GM23338 (cell line): ENCODE results near the gene TEDC1. TPM values are rescaled to one million over a fixed set of nuclear protein-coding genes. Genes with fewer than 3 reads are reported as not detected.

Experiments
- ATAC-seq: fragments of 200-7000 bp; cut with Tn5 transposase; 3 replicates; pipeline ENCODE4 v1.9.1; 2020
- DNase-seq: peaks from one replicate; pipeline ENCODE4 v3.0.0-alpha.2; 2015; ENCODE audit warnings: low spot score
- H2AFZ ChIP-seq: fragments of 200-600 bp; sonication (generic); 2 replicates; pipeline ENCODE4 v1.8.0; 2016; ENCODE audit warnings: antibody characterized with exemption, mild to moderate bottlenecking, moderate library complexity
- H3F3A ChIP-seq: fragments of 200-600 bp; sonication (generic); replicated peaks from 2 replicates; pipeline ENCODE4 v1.8.0; 2017; ENCODE audit warnings: antibody characterized with exemption, mixed run types, low read depth
- H3K27ac ChIP-seq: fragments of 200-600 bp; sonication (generic); 2 replicates; pipeline ENCODE4 v1.6.1; 2016; ENCODE audit warnings: low read depth
- H3K27me3 ChIP-seq: fragments of 200-600 bp; sonication (generic); 2 replicates; pipeline ENCODE4 v1.8.0; 2016; ENCODE audit warnings: mild to moderate bottlenecking, mixed run types, moderate library complexity; ENCODE audit not compliant: insufficient read depth
- H3K36me3 ChIP-seq: fragments of 200-600 bp; sonication (generic); 2 replicates; pipeline ENCODE4 v1.8.0; 2016; ENCODE audit warnings: mild to moderate bottlenecking; ENCODE audit not compliant: insufficient read depth
- H3K4me1 ChIP-seq: fragments of 200-600 bp; sonication (generic); 2 replicates; pipeline ENCODE4 v1.8.0; 2016; ENCODE audit warnings: mild to moderate bottlenecking, moderate library complexity; ENCODE audit not compliant: insufficient read depth
- H3K4me2 ChIP-seq: fragments of 200-600 bp; sonication (generic); 2 replicates; pipeline ENCODE4 v1.7.1; 2017; ENCODE audit warnings: mixed run types
- H3K4me3 ChIP-seq: fragments of 200-600 bp; sonication (generic); 2 replicates; pipeline ENCODE4 v1.6.1; 2016; ENCODE audit warnings: mixed run types
- H3K79me2 ChIP-seq: fragments of 200-600 bp; sonication (generic); replicated peaks from 2 replicates; pipeline ENCODE4 v1.8.0; 2017; ENCODE audit warnings: mild to moderate bottlenecking; ENCODE audit not compliant: insufficient read depth
- H3K9me2 ChIP-seq: fragments of 200-600 bp; sonication (generic); 2 replicates; pipeline ENCODE4 v1.8.0; 2017; ENCODE audit not compliant: insufficient read depth
- H4K20me1 ChIP-seq: fragments of 200-600 bp; sonication (generic); replicated peaks from 2 replicates; pipeline ENCODE4 v1.8.0; 2017; ENCODE audit warnings: mild to moderate bottlenecking; ENCODE audit not compliant: insufficient read depth
- H3K27ac Mint-ChIP-seq: 2 replicates; pipeline ENCODE4 v1.8.0; 2020; ENCODE audit warnings: inconsistent platforms, mild to moderate bottlenecking, moderate library complexity, mixed read lengths
- H3K27me3 Mint-ChIP-seq: 3 replicates; pipeline ENCODE4 v1.8.0; 2022; ENCODE audit warnings: low read depth, mild to moderate bottlenecking, moderate library complexity, mixed read lengths, inconsistent platforms; ENCODE audit not compliant: insufficient read depth, poor library complexity
- H3K36me3 Mint-ChIP-seq: 3 replicates; pipeline ENCODE4 v1.8.0; 2021; ENCODE audit warnings: low read depth, mild to moderate bottlenecking, inconsistent platforms, moderate library complexity, mixed read lengths
- H3K4me1 Mint-ChIP-seq: 3 replicates; pipeline ENCODE4 v1.8.0; 2020; ENCODE audit warnings: mild to moderate bottlenecking, inconsistent platforms, mixed read lengths
- H3K4me3 Mint-ChIP-seq: 3 replicates; pipeline ENCODE4 v1.8.0; 2021; ENCODE audit warnings: moderate library complexity, mild to moderate bottlenecking, inconsistent platforms, mixed read lengths
- H3K9me3 Mint-ChIP-seq: 3 replicates; pipeline ENCODE4 v1.8.0; 2020; ENCODE audit warnings: moderate library complexity, mild to moderate bottlenecking, inconsistent platforms, mixed read lengths
- CREB1 ChIP-seq: fragments of 250-450 bp; sonication (Bioruptor Pico); IDR thresholded peaks from 2 replicates; pipeline ENCODE4 v1.5.0; 2020; ENCODE audit warnings: low read depth, mild to moderate bottlenecking, moderate library complexity
- EZH2phosphoT487 ChIP-seq: fragments of 200-600 bp; sonication (generic); IDR thresholded peaks from one replicate; pipeline ENCODE4 v1.8.1; 2018; ENCODE audit warnings: antibody characterized with exemption; ENCODE audit not compliant: unreplicated experiment
- JUNB ChIP-seq: IDR thresholded peaks from one replicate; pipeline ENCODE4 v1.6.1; 2016; ENCODE audit warnings: antibody characterized with exemption; ENCODE audit not compliant: unreplicated experiment
- NANOG ChIP-seq: IDR thresholded peaks from 2 replicates; pipeline ENCODE4 v1.6.1; 2016; ENCODE audit warnings: antibody characterized with exemption, borderline replicate concordance
- POLR2AphosphoS5 ChIP-seq: IDR thresholded peaks from 2 replicates; pipeline ENCODE4 v1.6.1; 2016; ENCODE audit warnings: antibody characterized with exemption, low read depth
- STAT1 ChIP-seq: IDR thresholded peaks from one replicate; pipeline ENCODE4 v1.6.1; 2016; ENCODE audit warnings: antibody characterized with exemption; ENCODE audit not compliant: unreplicated experiment
- ZNF331 ChIP-seq: fragments of 250-450 bp; sonication (Bioruptor Pico); IDR thresholded peaks from 2 replicates; pipeline ENCODE4 v1.5.0; 2020; ENCODE audit warnings: low read depth, mild to moderate bottlenecking, moderate library complexity
- polyA plus RNA-seq: library from polyadenylated mRNA; unstranded; fragments of >200 nt; fragmentation: Nextera tagmentation; extraction: Ambion mirVana; gene quantifications from 2 replicates; pipeline ENCODE4 v1.2.1, GENCODE V29; 2016
- total RNA-seq: library from RNA; depleted of rRNA; stranded (reverse); fragments of >200 nt; shearing (Covaris generic); gene quantifications from 2 replicates; pipeline ENCODE4 v1.2.3, GENCODE V29; 2014
- TF ChIP-seq, protein P1 (sequence below): fragments of 250-450 bp; sonication (Bioruptor Pico); IDR thresholded peaks from 2 replicates; pipeline ENCODE4 v1.5.0; 2020; ENCODE audit warnings: mild to moderate bottlenecking, moderate library complexity

TEDC1 gene
- total and polyA plus RNA-seq, 2 experiments from 2014 or later = 5.9 to 16.3 TPM

DNA sequence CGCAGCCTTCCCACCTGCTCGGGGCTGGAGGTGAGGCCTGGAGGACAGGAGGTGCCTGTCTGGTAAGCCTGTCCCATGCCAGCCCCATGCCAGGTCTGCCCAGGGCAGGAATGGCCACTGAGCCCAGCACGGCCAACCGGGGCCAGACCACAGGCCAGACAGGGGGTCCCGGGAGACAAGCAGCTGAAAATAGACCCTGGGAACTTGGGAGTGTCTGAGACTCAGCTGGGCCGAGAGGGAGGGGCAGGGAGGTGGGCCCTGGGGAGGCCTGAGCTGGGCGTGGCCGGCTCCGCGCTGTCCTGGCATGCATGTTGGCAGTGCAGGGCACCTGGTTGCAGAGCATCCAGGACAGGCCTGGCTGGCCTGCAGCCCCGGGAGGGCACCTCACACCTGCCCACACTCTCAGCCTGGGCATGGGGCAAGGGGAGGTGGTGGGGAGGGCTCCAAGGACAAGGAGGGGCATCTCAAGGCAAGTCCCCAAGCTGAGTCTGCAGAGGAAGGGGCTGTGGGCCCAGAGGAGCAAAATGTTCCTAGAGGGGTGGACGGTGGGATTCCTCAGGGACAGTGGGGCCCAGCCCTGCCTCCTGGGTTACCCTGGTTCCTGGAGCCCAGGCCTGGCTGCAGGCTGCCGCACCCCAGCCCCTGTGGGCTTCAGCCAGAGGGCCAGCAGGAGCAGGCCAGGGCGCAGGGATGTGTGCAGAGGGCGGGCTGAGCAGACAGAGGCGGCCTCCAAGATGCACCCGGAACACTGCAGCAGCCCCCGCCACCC lies 7.6 kb upstream of the TEDC1 start:
- H3K79me2 ChIP-seq = no peaks in the 10 kb centered on the region
- Mint-ChIP-seq H3K4me3 (no peak overlapping the region), H3K9me3 (no peaks in the 10 kb centered on the region), H3K4me1 (peaks cover 15% of the 10 kb centered on the region; the same call in 2 of the 3 replicates), H3K27ac (no peak overlapping the region), H3K36me3 (no peaks in the 10 kb centered on the region), H3K27me3 (peaks cover 74% of the 10 kb centered on the region)
- H3K36me3 ChIP-seq = no peaks in the 10 kb centered on the region
- H2AFZ ChIP-seq = no peak overlapping the region
- H3K27ac ChIP-seq = no peak overlapping the region
- TF ChIP-seq STAT1 = no peak
- TF ChIP-seq JUNB = no peak
- TF ChIP-seq CREB1 (CRISPR knock-in tag) = no peak
- TF ChIP-seq NANOG = no peak
- no peaks in the 10 kb centered on the region for H4K20me1 ChIP-seq
- ATAC-seq (no peak), DNase-seq (no peak)
- H3K27me3 ChIP-seq = peaks cover 94% of the 10 kb centered on the region
- peaks cover 8% of the 10 kb centered on the region; the same call in 1 of the 2 replicates for H3K4me1 ChIP-seq
- H3F3A ChIP-seq = no peaks in the 10 kb centered on the region
- no peaks in the 10 kb centered on the region for H3K9me2 ChIP-seq
- no peak overlapping the region for H3K4me3 ChIP-seq
- no peak overlapping the region for H3K4me2 ChIP-seq

DNA sequence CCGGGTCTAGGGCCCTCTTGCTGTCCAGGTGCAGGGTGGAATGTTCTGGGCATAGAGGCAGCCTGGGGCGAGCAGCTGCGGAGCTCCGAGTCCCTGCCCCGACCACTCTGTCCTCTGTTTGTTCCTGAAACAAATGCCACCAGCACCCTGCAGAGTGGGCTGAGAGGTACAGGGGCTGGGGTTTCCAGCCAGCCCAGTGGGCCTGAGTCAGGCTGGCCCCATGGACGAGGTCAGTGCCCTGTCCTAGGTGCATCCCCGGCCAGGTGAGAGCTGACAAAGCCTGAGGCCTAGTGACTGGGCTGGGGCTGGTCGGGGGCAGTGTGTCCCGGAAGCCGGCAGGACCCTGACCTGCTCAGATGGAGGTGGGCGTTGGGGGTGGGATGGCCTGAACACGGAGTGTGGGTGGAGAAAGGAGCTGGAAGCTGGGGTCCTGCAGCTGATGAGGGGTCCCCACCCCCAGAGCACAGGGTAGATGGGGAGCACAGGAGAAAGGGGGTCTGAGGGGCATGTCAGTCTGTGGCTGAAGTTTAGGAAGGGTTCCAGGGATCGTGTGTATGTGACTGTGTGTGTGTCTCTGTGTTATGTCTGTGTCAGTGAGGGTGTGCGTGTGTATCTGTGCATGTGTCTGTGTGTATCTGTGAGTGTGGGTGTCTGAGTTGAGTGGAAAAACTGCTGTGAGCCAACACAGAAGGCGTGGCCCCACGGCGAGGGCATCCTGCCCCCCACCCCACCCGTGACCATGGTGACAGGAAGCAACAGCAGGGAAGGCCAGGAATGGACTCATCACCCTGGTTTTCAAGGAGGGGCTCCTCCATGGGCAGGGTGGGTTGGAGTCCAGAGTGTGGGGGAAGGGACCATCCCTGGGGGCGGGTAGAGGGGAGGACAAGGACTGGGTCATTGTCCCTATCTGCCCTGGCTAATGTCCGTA lies 6.7 kb upstream of the TEDC1 start:
- Histone ChIP-seq H3F3A (no peaks in the 10 kb centered on the region), H3K27ac (no peak overlapping the region), H2AFZ (no peak overlapping the region), H3K79me2 (no peaks in the 10 kb centered on the region), H3K4me1 (peaks cover 9% of the 10 kb centered on the region; the same call in 1 of the 2 replicates), H3K4me3 (no peak overlapping the region), H4K20me1 (no peaks in the 10 kb centered on the region), H3K27me3 (peaks cover 94% of the 10 kb centered on the region), H3K36me3 (no peaks in the 10 kb centered on the region), H3K4me2 (no peak overlapping the region), H3K9me2 (no peaks in the 10 kb centered on the region)
- Mint-ChIP-seq H3K4me3 (no peak overlapping the region; the same call in 2 of the 3 replicates), H3K27ac (no peak overlapping the region), H3K4me1 (peaks cover 16% of the 10 kb centered on the region; the same call in 2 of the 3 replicates), H3K36me3 (no peaks in the 10 kb centered on the region), H3K27me3 (peaks cover 74% of the 10 kb centered on the region), H3K9me3 (no peaks in the 10 kb centered on the region)
- ATAC-seq (no peak), DNase-seq (no peak)
- TF ChIP-seq ZNF331 = no peak
- TF ChIP-seq POLR2AphosphoS5 = no peak

DNA sequence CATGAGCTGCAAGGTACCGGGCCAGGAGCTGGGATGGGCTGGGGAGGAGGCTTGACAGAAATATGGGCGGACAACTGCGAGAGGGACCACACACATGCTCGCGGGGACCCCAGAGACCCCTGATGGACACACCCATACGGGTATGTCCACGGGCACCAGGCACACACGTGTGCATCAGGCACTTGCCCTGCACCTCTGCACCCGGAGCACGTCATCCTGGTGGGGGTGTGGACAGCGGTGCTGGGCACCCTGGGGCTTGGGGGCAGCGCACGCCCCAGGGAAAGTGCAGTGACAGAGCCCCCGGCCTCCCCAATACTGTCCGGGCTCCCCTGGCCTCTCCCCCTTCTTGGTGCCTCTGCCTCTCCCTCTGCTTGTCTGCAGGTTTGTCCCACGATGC lies 6.1 kb upstream of the TEDC1 start:
- peaks cover 72% of the 10 kb centered on the region for H3K27me3 Mint-ChIP-seq
- no peaks in the 10 kb centered on the region for H3K36me3 ChIP-seq
- no peaks in the 10 kb centered on the region for H3K36me3 Mint-ChIP-seq
- H3K9me3 Mint-ChIP-seq = no peaks in the 10 kb centered on the region
- H2AFZ ChIP-seq = no peak overlapping the region
- peaks cover 16% of the 10 kb centered on the region; the same call in 2 of the 3 replicates for H3K4me1 Mint-ChIP-seq
- no peaks in the 10 kb centered on the region for H3K79me2 ChIP-seq
- DNase-seq = no peak
- H3K4me1 ChIP-seq = peaks cover 12% of the 10 kb centered on the region; the same call in 1 of the 2 replicates
- no peak overlapping the region for H3K4me2 ChIP-seq
- H3K4me3 Mint-ChIP-seq = no peak overlapping the region
- H3F3A ChIP-seq = no peaks in the 10 kb centered on the region
- no peak overlapping the region for H3K27ac Mint-ChIP-seq
- no peaks in the 10 kb centered on the region for H3K9me2 ChIP-seq
- H3K27me3 ChIP-seq = peaks cover 94% of the 10 kb centered on the region
- no peak overlapping the region for H3K4me3 ChIP-seq
- ATAC-seq = no peak
- H3K27ac ChIP-seq = no peak overlapping the region
- no peaks in the 10 kb centered on the region for H4K20me1 ChIP-seq
- TF ChIP-seq, protein P1, sequence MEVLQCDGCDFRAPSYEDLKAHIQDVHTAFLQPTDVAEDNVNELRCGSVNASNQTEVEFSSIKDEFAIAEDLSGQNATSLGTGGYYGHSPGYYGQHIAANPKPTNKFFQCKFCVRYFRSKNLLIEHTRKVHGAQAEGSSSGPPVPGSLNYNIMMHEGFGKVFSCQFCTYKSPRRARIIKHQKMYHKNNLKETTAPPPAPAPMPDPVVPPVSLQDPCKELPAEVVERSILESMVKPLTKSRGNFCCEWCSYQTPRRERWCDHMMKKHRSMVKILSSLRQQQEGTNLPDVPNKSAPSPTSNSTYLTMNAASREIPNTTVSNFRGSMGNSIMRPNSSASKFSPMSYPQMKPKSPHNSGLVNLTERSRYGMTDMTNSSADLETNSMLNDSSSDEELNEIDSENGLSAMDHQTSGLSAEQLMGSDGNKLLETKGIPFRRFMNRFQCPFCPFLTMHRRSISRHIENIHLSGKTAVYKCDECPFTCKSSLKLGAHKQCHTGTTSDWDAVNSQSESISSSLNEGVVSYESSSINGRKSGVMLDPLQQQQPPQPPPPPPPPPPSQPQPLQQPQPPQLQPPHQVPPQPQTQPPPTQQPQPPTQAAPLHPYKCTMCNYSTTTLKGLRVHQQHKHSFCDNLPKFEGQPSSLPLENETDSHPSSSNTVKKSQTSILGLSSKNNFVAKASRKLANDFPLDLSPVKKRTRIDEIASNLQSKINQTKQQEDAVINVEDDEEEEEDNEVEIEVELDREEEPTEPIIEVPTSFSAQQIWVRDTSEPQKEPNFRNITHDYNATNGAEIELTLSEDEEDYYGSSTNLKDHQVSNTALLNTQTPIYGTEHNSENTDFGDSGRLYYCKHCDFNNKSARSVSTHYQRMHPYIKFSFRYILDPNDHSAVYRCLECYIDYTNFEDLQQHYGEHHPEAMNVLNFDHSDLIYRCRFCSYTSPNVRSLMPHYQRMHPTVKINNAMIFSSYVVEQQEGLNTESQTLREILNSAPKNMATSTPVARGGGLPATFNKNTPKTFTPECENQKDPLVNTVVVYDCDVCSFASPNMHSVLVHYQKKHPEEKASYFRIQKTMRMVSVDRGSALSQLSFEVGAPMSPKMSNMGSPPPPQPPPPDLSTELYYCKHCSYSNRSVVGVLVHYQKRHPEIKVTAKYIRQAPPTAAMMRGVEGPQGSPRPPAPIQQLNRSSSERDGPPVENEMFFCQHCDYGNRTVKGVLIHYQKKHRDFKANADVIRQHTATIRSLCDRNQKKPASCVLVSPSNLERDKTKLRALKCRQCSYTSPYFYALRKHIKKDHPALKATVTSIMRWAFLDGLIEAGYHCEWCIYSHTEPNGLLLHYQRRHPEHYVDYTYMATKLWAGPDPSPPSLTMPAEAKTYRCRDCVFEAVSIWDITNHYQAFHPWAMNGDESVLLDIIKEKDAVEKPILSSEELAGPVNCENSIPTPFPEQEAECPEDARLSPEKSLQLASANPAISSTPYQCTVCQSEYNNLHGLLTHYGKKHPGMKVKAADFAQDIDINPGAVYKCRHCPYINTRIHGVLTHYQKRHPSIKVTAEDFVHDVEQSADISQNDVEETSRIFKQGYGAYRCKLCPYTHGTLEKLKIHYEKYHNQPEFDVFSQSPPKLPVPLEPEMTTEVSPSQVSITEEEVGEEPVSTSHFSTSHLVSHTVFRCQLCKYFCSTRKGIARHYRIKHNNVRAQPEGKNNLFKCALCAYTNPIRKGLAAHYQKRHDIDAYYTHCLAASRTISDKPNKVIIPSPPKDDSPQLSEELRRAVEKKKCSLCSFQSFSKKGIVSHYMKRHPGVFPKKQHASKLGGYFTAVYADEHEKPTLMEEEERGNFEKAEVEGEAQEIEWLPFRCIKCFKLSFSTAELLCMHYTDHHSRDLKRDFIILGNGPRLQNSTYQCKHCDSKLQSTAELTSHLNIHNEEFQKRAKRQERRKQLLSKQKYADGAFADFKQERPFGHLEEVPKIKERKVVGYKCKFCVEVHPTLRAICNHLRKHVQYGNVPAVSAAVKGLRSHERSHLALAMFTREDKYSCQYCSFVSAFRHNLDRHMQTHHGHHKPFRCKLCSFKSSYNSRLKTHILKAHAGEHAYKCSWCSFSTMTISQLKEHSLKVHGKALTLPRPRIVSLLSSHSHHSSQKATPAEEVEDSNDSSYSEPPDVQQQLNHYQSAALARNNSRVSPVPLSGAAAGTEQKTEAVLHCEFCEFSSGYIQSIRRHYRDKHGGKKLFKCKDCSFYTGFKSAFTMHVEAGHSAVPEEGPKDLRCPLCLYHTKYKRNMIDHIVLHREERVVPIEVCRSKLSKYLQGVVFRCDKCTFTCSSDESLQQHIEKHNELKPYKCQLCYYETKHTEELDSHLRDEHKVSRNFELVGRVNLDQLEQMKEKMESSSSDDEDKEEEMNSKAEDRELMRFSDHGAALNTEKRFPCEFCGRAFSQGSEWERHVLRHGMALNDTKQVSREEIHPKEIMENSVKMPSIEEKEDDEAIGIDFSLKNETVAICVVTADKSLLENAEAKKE (CRISPR knock-in tag) = no peak
- TF ChIP-seq ZNF331 = no peak
- no peak for TF ChIP-seq EZH2phosphoT487
- TF ChIP-seq CREB1 (CRISPR knock-in tag) = no peak
